ENCODE measurements around the gene DOCK7. TPM values are rescaled to one million over a fixed set of nuclear protein-coding genes. Genes with fewer than 3 reads are reported as not detected.
"Not testable (repeated sequence)": the region's sequence is repeated elsewhere in the genome, so short reads cannot be mapped to it uniquely, and the experiment has no call there.

The DOCK7 gene
- total RNA-seq, 2 donors from 2014 or later, result 31.6 to 32.0 TPM

- Histone ChIP-seq H3K4me1 (no peaks in the 10 kb centered on the region), H3K4me3 (no peak overlapping the region), H3K27me3 (no peaks in the 10 kb centered on the region), H3K9me3 (no peaks in the 10 kb centered on the region), H3K27ac (no peak overlapping the region), H3K36me3 (replicated peaks in 1 of 2; ENCODE audit: insufficient read depth in 1 of 2, low read depth in 2 of 2) (no peaks in the 10 kb centered on the region)
- TF ChIP-seq POLR2A (IDR thresholded peaks at IDR 0.05) (no peak), CTCF (IDR thresholded peaks at IDR 0.05) (no peak)
- DNase-seq, result no peak
- WGBS, 2 donors, result 56 to 61% methylated on average over 4 of the region's 4 CpGs
- no peak for ATAC-seq
- intact Hi-C loops (cut with DNase I), result no loop called here
Measured at GRCh38 chr1:62529227-62529626, 159.0 kb downstream of the DOCK7 start.

GRCh38 chr1:62528015-62528414 is 160.2 kb downstream of the DOCK7 start:
- Histone ChIP-seq H3K36me3 (replicated peaks in 1 of 2; ENCODE audit: insufficient read depth in 1 of 2, low read depth in 2 of 2) (no peaks in the 10 kb centered on the region), H3K4me1 (no peaks in the 10 kb centered on the region), H3K27ac (no peak overlapping the region), H3K27me3 (no peaks in the 10 kb centered on the region), H3K4me3 (no peak overlapping the region), H3K9me3 (no peaks in the 10 kb centered on the region)
- WGBS, 2 donors, result 48 to 66% methylated on average over 7 of the region's 7 CpGs
- intact Hi-C loops (cut with DNase I), result no loop called here
- DNase-seq (peak in 3 of 4 donors; percentile 43 to 61 (median 52)), ATAC-seq (no peak)
- TF ChIP-seq CTCF (IDR thresholded peaks at IDR 0.05) (no peak), POLR2A (IDR thresholded peaks at IDR 0.05) (no peak)

GRCh38 chr1:62527346-62527745 is 160.8 kb downstream of the DOCK7 start:
- intact Hi-C loops (cut with DNase I); DNase-seq; H3K4me1 ChIP-seq; H3K36me3 ChIP-seq (replicated peaks in 1 of 2; ENCODE audit: insufficient read depth in 1 of 2, low read depth in 2 of 2); ATAC-seq; H3K27me3 ChIP-seq; H3K9me3 ChIP-seq; H3K27ac ChIP-seq; H3K4me3 ChIP-seq: not testable (repeated sequence)
- 96 to 98% methylated on average over 5 to 6 of the region's 6 CpGs for WGBS, 2 donors

GRCh38 chr1:62523860-62524259 is 164.3 kb downstream of the DOCK7 start:
- no peak overlapping the region for H3K27ac ChIP-seq
- no peaks in the 10 kb centered on the region for H3K36me3 ChIP-seq (replicated peaks in 1 of 2; ENCODE audit: insufficient read depth in 1 of 2, low read depth in 2 of 2)
- no peaks in the 10 kb centered on the region for H3K9me3 ChIP-seq
- intact Hi-C loops (cut with DNase I), result no loop called here
- no peak overlapping the region for H3K4me3 ChIP-seq
- no peak for TF ChIP-seq CTCF (IDR thresholded peaks at IDR 0.05)
- TF ChIP-seq POLR2A (IDR thresholded peaks at IDR 0.05), result no peak
- WGBS, 2 donors, result 49 to 55% methylated on average over 2 of the region's 2 CpGs
- no peak for DNase-seq
- H3K4me1 ChIP-seq, result no peaks in the 10 kb centered on the region
- ATAC-seq, result no peak
- H3K27me3 ChIP-seq, result no peaks in the 10 kb centered on the region

GRCh38 chr1:62516600-62516999 is 171.6 kb downstream of the DOCK7 start:
- intact Hi-C loops (cut with DNase I), result no loop called here
- no peak overlapping the region for H3K27ac ChIP-seq
- 84 to 90% methylated on average over 2 of the region's 2 CpGs for WGBS, 2 donors
- H3K4me3 ChIP-seq, result no peak overlapping the region
- no peaks in the 10 kb centered on the region for H3K9me3 ChIP-seq
- ATAC-seq (no peak), DNase-seq (no peak)
- no peaks in the 10 kb centered on the region for H3K27me3 ChIP-seq
- H3K36me3 ChIP-seq (replicated peaks in 1 of 2; ENCODE audit: insufficient read depth in 1 of 2, low read depth in 2 of 2), result no peaks in the 10 kb centered on the region
- no peaks in the 10 kb centered on the region for H3K4me1 ChIP-seq
- TF ChIP-seq CTCF (IDR thresholded peaks at IDR 0.05) (no peak), POLR2A (IDR thresholded peaks at IDR 0.05) (no peak)

Data from body of pancreas (tissue), 4 donors.